Measurements from ENCODE around the gene PAN2.
A peak's percentile ranks its signal among the peaks of the same experiment; 100 is the strongest.
"Not testable (repeated sequence)": the region's sequence is repeated elsewhere in the genome, so short reads cannot be mapped to it uniquely, and the experiment has no call there.

PAN2 gene

GRCh38 chr12:56280849-56281248, 53.0 kb downstream of the PAN2 start:
- no peak for FAIRE-seq
- DNase-seq (ENCODE audit: insufficient read length, low spot score) = no peak
- no peak for TF ChIP-seq CTCF (IDR thresholded peaks at IDR 0.05; ENCODE audit: insufficient read depth, missing control alignments)

GRCh38 chr12:56278905-56279304, 54.9 kb downstream of the PAN2 start:
- DNase-seq (ENCODE audit: insufficient read length, low spot score) (no peak), FAIRE-seq (no peak)
- no peak for TF ChIP-seq CTCF (IDR thresholded peaks at IDR 0.05; ENCODE audit: insufficient read depth, missing control alignments)

- FAIRE-seq (no peak), DNase-seq (ENCODE audit: insufficient read length, low spot score) (no peak)
- no peak for TF ChIP-seq CTCF (IDR thresholded peaks at IDR 0.05; ENCODE audit: insufficient read depth, missing control alignments)
These were observed 59.5 kb downstream of the PAN2 start for GRCh38 chr12:56274299-56274698.

GRCh38 chr12:56272468-56272867, 61.3 kb downstream of the PAN2 start:
- FAIRE-seq; DNase-seq (ENCODE audit: insufficient read length, low spot score): not testable (repeated sequence)

GRCh38 chr12:56271031-56271430, 62.8 kb downstream of the PAN2 start:
- DNase-seq (ENCODE audit: insufficient read length, low spot score) (no peak), FAIRE-seq (no peak)
- TF ChIP-seq CTCF (IDR thresholded peaks at IDR 0.05; ENCODE audit: insufficient read depth, missing control alignments) = peak; percentile 37

GRCh38 chr12:56267443-56268071, 66.2 kb downstream of the PAN2 start:
- DNase-seq (ENCODE audit: insufficient read length, low spot score) (no peak), FAIRE-seq (no peak)
- TF ChIP-seq CTCF (IDR thresholded peaks at IDR 0.05; ENCODE audit: insufficient read depth, missing control alignments) = no peak

- DNase-seq (ENCODE audit: insufficient read length, low spot score) (peak; percentile 94), FAIRE-seq (no peak)
- TF ChIP-seq CTCF (IDR thresholded peaks at IDR 0.05; ENCODE audit: insufficient read depth, missing control alignments) = peak; percentile 35
These were observed 66.9 kb downstream of the PAN2 start, which contains the start of gene COQ10A for GRCh38 chr12:56266693-56267442. TSS of gene COQ10A (plus strand) at chr12:56266942. CDS start at chr12:56267119, 177 bp downstream.
